GM10248 (cell line): ENCODE data around the gene AUTS2.

Experiments used
- CTCF ChIA-PET: fragments of 300-600 bp; sonication (Branson Sonifier 250); formaldehyde crosslinking; extraction: SDS; loops from one replicate; lab custom pipeline; 2021; ENCODE audit warnings: antibody characterized with exemption; lab: Yijun Ruan, JAX
- POLR2A ChIA-PET: fragments of 350-650 bp; sonication (Branson Sonifier 250); formaldehyde crosslinking; extraction: SDS; loops from one replicate; lab custom pipeline; 2020; ENCODE audit warnings: antibody characterized with exemption; lab: Yijun Ruan, JAX
- DNase-seq: peaks from one replicate; pipeline ENCODE4 v3.0.0; 2012; ENCODE audit errors: extremely low spot score
- CTCF ChIP-seq: IDR thresholded peaks from 2 replicates; pipeline ENCODE4 v1.5.1; 2012; ENCODE audit warnings: mild to moderate bottlenecking, low read depth; ENCODE audit errors: extremely low read depth, missing control alignments, control extremely low read depth

AUTS2 gene

GRCh38 chr7:70766109-70766508 lies 1167.8 kb downstream of the AUTS2 start:
- POLR2A ChIA-PET, result no interaction called here
- no peak for TF ChIP-seq CTCF
- CTCF ChIA-PET, result no interaction called here
- no peak for DNase-seq

GRCh38 chr7:70766694-70767093 lies 1168.4 kb downstream of the AUTS2 start:
- no peak for TF ChIP-seq CTCF
- no peak for DNase-seq
- POLR2A ChIA-PET, result no interaction called here
- CTCF ChIA-PET, result interaction anchor here (1.5 kb wide), 1 partner anchor 10 kb away, joined by 5 read pairs; no protein-coding TSS in a partner anchor

GRCh38 chr7:70770154-70770553 lies 1171.9 kb downstream of the AUTS2 start:
- no peak for DNase-seq
- CTCF ChIA-PET, result interaction anchor here (1.1 to 1.8 kb wide), 6 partner anchors 11 to 62 kb away, joined by 3 to 5 read pairs (median 4); no protein-coding TSS in a partner anchor
- POLR2A ChIA-PET, result no interaction called here
- TF ChIP-seq CTCF, result no peak

GRCh38 chr7:70771451-70771850 lies 1173.2 kb downstream of the AUTS2 start:
- CTCF ChIA-PET, result interaction anchor here (1.2 to 1.5 kb wide), 3 partner anchors 51 to 73 kb away, joined by 3 to 4 read pairs (median 3); no protein-coding TSS in a partner anchor

GRCh38 chr7:70772891-70773290 lies 1174.6 kb downstream of the AUTS2 start:
- no peak for DNase-seq
- CTCF ChIA-PET, result interaction anchor here (1.1 to 5.3 kb wide), 2 partner anchors 52 to 56 kb away, joined by 3 to 30 read pairs; no protein-coding TSS in a partner anchor
- TF ChIP-seq CTCF, result no peak
- POLR2A ChIA-PET, result no interaction called here

More at GRCh38 chr7:70771451-70771850, 1173.2 kb downstream of the AUTS2 start:
- TF ChIP-seq CTCF, result no peak
- no peak for DNase-seq
- POLR2A ChIA-PET, result no interaction called here

GRCh38 chr7:70773406-70773805 lies 1175.1 kb downstream of the AUTS2 start:
- TF ChIP-seq CTCF, result no peak
- ChIA-PET POLR2A (no interaction called here), CTCF (interaction anchor here (1.1 to 5.3 kb wide), 4 partner anchors 26 to 57 kb away, joined by 3 to 30 read pairs (median 3); no protein-coding TSS in a partner anchor)
- DNase-seq, result no peak
